ENCODE results near the gene LRRC40. TPM values are rescaled to one million over a fixed set of nuclear protein-coding genes. Genes with fewer than 3 reads are reported as not detected.

LRRC40 gene
- total RNA-seq, 1 donor from 2014 or later, result 16.7 TPM

DNA sequence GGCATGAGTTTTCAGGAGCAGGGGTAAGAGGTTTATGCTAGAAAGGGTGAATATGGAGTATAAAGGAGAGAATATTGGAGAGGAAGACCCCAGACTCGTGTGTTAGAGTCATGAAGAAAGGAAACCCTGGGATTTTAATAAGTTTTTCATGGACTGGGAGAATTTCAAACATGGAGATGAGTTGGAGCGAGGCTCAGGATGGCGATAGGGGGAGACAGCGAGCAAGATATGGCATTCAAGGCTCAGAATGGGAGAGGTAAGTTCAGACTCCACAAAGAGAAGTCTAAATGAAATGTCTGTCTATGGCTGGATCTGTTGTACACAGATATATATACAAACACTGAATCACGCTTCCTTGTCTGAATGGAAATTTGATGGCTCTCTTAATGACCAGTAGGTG is 92.5 kb downstream of the LRRC40 start:
- H3K9me3 Mint-ChIP-seq, result no peaks in the 10 kb centered on the region
- peaks cover 8% of the 10 kb centered on the region for H3K27me3 Mint-ChIP-seq
- DNase-seq, result no peak
- no peak for ATAC-seq (ENCODE audit: low read depth)
- ChIA-PET POLR2A (no interaction called here), CTCF (no interaction called here)
- H3K4me3 Mint-ChIP-seq, result no peak overlapping the region
- H3K36me3 Mint-ChIP-seq (ENCODE audit: low read depth), result no peaks in the 10 kb centered on the region
- H3K27ac Mint-ChIP-seq, result no peak overlapping the region
- intact Hi-C loops (cut with micrococcal nuclease), result no loop called here
- TF ChIP-seq, protein P1, sequence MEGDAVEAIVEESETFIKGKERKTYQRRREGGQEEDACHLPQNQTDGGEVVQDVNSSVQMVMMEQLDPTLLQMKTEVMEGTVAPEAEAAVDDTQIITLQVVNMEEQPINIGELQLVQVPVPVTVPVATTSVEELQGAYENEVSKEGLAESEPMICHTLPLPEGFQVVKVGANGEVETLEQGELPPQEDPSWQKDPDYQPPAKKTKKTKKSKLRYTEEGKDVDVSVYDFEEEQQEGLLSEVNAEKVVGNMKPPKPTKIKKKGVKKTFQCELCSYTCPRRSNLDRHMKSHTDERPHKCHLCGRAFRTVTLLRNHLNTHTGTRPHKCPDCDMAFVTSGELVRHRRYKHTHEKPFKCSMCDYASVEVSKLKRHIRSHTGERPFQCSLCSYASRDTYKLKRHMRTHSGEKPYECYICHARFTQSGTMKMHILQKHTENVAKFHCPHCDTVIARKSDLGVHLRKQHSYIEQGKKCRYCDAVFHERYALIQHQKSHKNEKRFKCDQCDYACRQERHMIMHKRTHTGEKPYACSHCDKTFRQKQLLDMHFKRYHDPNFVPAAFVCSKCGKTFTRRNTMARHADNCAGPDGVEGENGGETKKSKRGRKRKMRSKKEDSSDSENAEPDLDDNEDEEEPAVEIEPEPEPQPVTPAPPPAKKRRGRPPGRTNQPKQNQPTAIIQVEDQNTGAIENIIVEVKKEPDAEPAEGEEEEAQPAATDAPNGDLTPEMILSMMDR (IDR thresholded peaks at IDR 0.05), result no peak
- H3K4me1 Mint-ChIP-seq, result no peaks in the 10 kb centered on the region

DNA sequence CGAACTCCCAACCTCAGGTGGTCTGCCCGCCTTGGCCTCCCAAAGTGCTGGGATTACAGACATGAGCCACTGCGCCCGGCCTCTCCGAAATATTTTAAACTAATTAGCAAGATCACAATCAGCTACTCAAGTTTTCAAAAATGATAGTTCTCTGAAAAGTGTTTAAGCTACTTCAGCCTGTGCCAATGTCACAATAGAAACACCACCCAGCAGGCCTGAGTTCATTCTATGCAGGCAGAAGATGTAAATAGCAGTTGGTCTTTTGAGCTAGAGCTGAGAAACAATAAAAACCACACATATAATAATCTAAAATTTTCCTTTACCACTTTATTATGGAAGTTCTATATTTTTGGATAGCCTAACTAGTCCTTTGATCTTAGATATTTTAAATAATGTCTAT is 96.1 kb downstream of the LRRC40 start:
- ChIA-PET CTCF (interaction anchor here (0.6 kb wide), 1 partner anchor 1499 kb away, joined by 3 read pairs; no protein-coding TSS in a partner anchor), POLR2A (no interaction called here)
- TF ChIP-seq, protein P1 (IDR thresholded peaks at IDR 0.05), result no peak
- H3K9me3 Mint-ChIP-seq, result no peaks in the 10 kb centered on the region
- DNase-seq, result no peak
- H3K4me1 Mint-ChIP-seq, result no peaks in the 10 kb centered on the region
- intact Hi-C loops (cut with micrococcal nuclease), result no loop called here
- H3K36me3 Mint-ChIP-seq (ENCODE audit: low read depth), result no peaks in the 10 kb centered on the region
- no peak for ATAC-seq (ENCODE audit: low read depth)
- no peak overlapping the region for H3K4me3 Mint-ChIP-seq
- no peak overlapping the region for H3K27ac Mint-ChIP-seq
- H3K27me3 Mint-ChIP-seq, result peaks cover 9% of the 10 kb centered on the region

DNA sequence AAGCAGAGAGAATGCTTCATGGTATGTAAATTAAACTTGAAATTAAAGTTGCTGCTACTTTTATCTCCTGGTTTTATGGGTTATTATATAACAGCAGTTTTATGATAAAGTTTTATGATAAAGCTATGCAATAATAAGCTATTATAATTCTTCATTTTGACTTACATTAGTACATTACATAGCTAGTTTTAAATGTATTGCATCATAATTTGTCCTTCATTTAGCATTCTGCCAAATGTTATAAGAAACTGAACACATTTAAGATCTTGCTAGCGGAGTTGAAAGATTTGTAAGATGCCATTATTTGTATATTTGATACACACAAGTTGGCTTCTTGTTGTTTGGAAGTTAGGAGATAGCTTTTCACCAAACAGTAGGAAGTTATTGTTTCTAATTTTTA is 101.6 kb downstream of the LRRC40 start:
- POLR2A ChIA-PET, result no interaction called here
- ATAC-seq (ENCODE audit: low read depth), result no peak
- Mint-ChIP-seq H3K27ac (no peak overlapping the region), H3K4me3 (no peak overlapping the region), H3K27me3 (peaks cover 5% of the 10 kb centered on the region), H3K4me1 (no peaks in the 10 kb centered on the region), H3K9me3 (no peaks in the 10 kb centered on the region), H3K36me3 (ENCODE audit: low read depth) (no peaks in the 10 kb centered on the region)
- CTCF ChIA-PET, result interaction anchor here (1.1 kb wide), 1 partner anchor 9 kb away, joined by 3 read pairs; no protein-coding TSS in a partner anchor
- no peak for DNase-seq
- TF ChIP-seq, protein P1 (IDR thresholded peaks at IDR 0.05), result no peak
- intact Hi-C loops (cut with micrococcal nuclease), result no loop called here

DNA sequence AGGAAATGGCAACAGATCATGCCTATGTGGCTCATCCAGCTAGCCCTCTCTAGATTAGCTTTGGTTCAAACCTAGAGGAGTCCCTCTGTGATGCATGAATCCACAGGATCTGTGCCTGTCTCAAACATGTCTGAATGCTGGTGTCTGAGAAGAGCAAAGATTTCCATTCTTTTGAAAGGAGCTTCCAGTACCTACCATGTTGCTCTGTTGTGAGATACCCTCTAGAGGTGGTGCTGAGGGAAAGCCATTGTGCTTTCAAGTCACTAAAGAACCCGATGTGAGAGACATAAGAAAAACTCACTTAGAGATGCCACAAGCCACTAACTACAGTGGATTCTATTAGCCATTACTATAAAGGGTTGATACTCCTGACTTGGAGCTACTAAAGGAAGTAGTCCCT is 103.6 kb downstream of the LRRC40 start:
- no peak for ATAC-seq (ENCODE audit: low read depth)
- POLR2A ChIA-PET, result no interaction called here
- TF ChIP-seq, protein P1 (IDR thresholded peaks at IDR 0.05), result no peak
- Mint-ChIP-seq H3K9me3 (no peaks in the 10 kb centered on the region), H3K36me3 (ENCODE audit: low read depth) (no peaks in the 10 kb centered on the region), H3K27ac (no peak overlapping the region), H3K4me3 (no peak overlapping the region), H3K4me1 (no peaks in the 10 kb centered on the region), H3K27me3 (peaks cover 5% of the 10 kb centered on the region)
- intact Hi-C loops (cut with micrococcal nuclease), result no loop called here
- CTCF ChIA-PET, result no interaction called here
- DNase-seq, result no peak

DNA sequence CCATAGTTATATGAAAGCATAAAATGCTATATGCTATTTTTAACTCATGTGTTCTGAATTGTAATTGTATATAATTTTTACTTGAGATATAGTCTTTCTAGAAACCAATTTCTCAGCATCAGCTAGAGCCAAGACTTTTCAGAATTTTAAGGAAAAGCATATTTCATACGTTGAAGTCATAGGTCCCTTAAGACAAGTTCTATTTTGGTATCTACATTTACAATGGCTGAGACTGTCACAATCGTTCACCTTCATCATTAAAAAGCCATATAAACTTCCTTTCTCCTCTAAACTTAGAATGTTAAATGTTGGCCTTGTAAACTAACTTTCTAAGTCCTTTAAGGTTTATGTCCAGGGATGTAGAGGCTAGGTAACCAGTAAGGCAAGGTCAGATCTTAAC is 104.1 kb downstream of the LRRC40 start:
- no peak overlapping the region for H3K27ac Mint-ChIP-seq
- intact Hi-C loops (cut with micrococcal nuclease), result no loop called here
- H3K36me3 Mint-ChIP-seq (ENCODE audit: low read depth), result no peaks in the 10 kb centered on the region

More for the DNA sequence above, 104.1 kb downstream of the LRRC40 start:
- ChIA-PET CTCF (no interaction called here), POLR2A (no interaction called here)
- Mint-ChIP-seq H3K4me3 (no peak overlapping the region), H3K27me3 (peaks cover 5% of the 10 kb centered on the region), H3K4me1 (no peaks in the 10 kb centered on the region), H3K9me3 (no peaks in the 10 kb centered on the region)
- no peak for ATAC-seq (ENCODE audit: low read depth)
- DNase-seq, result no peak
- TF ChIP-seq, protein P1 (IDR thresholded peaks at IDR 0.05), result no peak

Other genes starting within 250 kb of the LRRC40 start
- gene SRSF11, start 15.8 kb upstream of the LRRC40 start, total RNA-seq, result 182 and 231 TPM in 2 replicates
- 20.9 and 21.2 TPM in 2 replicates for gene ANKRD13C, start 149.1 kb upstream of the LRRC40 start, total RNA-seq
- 4.3 TPM in 2 replicates for gene CTH, start 205.7 kb upstream of the LRRC40 start, total RNA-seq